ENCODE measurements around the gene JAK1.
"Not testable (repeated sequence)": the region's sequence is repeated elsewhere in the genome, so short reads cannot be mapped to it uniquely, and the experiment has no call there.

Gene JAK1

DNA sequence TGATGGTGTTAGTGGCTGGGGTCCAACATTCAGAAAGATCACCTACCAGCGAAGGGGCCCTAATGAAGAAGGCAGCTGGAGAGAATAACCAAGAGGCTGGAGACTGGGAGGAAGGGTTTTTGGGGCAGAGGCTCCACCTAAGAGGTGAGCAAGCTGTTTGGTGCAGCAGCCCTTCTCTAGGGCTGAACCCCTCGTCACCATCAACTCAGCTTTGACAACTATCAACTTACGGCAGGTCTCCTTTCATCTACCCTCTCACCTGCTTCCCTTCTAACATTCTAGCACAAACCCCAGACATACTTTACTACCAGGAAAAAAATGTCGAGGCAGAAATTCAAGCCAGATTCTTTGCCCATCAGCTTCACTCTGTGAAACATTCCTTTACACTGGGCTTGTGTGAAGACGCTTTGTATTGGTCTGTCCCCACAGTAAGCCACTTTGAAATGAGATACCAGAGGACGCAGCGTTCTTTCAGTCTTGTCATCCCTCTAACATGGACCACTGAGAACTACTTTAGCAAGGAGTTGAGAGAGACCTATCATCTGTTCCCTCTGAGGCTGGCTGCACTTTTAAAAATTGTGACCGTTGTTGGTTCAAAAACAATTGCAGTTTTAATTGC lies 136.8 kb downstream of the JAK1 start:
- DNase-seq, result no peak

DNA sequence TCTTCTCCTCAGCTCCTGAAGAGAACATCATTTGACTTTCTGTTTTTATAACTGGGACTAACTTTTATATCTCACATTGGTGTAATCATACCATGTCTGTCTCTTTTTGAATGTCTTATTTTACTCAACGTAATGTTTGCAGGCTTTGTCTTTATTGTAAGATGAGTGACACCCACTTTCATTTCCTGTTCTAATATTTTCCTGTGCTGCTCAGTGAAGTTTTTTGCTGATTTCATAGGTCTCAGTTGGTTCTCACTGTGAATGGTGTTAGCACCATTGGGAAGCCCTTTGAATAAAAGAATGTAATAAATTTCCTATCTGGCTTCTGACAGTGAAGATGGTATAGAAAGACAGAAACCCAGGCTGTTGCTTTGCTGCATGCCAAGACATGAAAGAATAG lies 137.5 kb downstream of the JAK1 start:
- no peak for DNase-seq

- DNase-seq, result no peak
Observed at GRCh38 chr1:64826991-64827390, 139.4 kb downstream of the JAK1 start.

- peak; percentile 79 for DNase-seq
Observed at GRCh38 chr1:64823691-64824476, 142.5 kb downstream of the JAK1 start.

GRCh38 chr1:64822621-64823020 lies 143.7 kb downstream of the JAK1 start:
- peak; percentile 75 for DNase-seq

DNA sequence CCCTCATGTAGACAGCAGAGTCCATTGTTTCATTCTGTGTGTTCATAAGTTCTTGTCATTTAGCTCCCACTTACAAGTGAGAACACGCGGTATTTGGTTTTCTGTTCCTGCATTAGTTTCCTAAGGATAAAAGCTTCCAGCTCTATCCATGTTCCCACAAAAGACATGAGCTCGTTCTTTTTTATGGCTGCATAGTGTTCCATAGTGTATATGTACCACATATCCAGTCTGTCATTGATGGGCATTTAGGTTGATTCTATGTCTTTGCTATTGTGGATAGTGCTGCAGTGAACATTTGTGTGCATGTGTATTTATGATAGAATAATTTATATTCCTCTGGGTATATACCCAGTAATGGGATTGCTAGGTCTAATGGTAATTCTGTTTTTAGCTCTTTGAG lies 145.8 kb downstream of the JAK1 start:
- DNase-seq, result not testable (repeated sequence)

- not testable (repeated sequence) for DNase-seq
Observed at GRCh38 chr1:64817364-64817763, 149.0 kb downstream of the JAK1 start.

DNA sequence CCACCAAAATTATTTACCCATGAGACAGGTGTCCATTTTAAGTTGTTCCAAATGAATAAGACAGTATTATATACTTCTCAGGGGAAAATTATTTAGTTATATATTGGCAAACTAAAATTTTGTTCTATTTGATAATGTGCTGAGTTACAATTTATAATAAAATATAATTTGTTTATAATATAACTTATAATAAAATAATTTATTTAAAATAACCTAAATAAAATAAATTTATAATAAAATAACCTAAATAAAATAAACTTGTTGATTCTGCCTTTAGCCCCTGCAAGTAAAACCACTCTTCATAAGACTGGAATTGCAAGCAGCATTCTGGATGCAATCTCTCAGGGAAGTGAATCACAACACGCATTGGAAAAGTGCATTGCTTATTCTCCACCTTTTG lies 151.9 kb downstream of the JAK1 start:
- no peak for DNase-seq

- DNase-seq, result no peak
Observed at GRCh38 chr1:64811131-64811530, 155.2 kb downstream of the JAK1 start.

DNA sequence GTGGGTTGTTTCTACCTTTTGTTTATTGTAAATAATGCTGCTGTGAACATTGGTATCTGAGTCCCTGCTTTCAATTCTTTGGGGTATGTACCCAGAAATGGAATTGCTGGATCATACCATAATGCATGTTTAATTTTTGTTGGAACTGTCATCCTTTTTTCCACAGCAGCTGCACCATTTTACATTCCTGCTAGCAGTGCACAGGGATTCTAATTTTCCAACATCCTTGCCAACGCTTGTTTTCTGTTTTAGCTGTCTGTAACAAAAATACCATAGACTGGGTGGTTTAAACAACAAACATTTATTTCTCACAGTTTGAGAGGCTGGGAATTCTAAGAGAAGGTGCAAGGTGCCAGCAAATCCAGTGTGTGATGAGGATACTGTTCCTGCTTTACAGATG lies 156.3 kb downstream of the JAK1 start:
- no peak for DNase-seq

DNA sequence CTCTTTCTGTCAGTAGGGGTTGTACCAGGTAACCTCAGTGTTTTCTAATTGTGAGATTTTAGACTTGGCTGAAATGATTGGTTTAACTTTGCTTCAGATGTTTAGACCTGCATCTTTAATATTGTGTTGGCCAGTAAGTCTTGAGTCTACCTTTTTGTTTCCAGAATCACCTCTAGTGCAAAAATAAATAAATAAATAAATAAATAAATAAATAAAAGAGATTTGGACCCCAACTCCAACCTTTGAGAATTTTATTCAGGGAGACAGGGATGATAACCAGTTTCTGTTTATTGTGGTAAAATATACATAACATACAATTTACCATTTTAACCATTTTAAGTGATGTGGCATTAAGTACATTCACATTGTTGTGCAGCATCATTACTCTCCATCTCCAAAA lies 157.0 kb downstream of the JAK1 start:
- DNase-seq, result no peak

- DNase-seq, result no peak
Observed at GRCh38 chr1:64801851-64802523, 164.4 kb downstream of the JAK1 start.

DNA sequence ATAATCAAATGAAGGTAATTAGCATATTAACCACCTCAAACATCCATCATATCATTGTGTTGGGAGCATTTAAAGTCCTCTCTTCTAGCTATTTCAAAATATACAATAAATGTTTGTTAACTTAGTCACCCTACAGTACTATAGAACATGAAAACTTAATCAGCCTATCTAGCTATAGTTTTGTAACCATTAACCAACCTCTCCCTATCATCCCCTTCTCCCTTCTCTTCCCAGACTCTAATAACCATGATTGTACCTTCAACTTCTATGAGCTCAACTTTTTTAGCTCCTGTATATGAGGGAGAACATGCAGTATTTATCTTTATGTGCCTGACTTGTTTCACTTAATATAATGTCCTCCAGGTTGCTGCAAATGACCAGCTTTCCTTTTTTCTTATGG lies 167.5 kb downstream of the JAK1 start:
- no peak for DNase-seq

- no peak for DNase-seq
Observed at GRCh38 chr1:64790832-64791487, 175.4 kb downstream of the JAK1 start.
